Activated gamma-delta T cell treated with anti-CD3 and anti-CD28 coated beads, Interleukin-2, amount 50 U/mL, for 16 hours (primary cell): ENCODE results near the gene ASAP2.

Experiments
- DNase-seq: peaks from one replicate; pipeline ENCODE4 v3.0.0-alpha.2; 2020; ENCODE audit warnings: low read depth

ASAP2 gene

DNA sequence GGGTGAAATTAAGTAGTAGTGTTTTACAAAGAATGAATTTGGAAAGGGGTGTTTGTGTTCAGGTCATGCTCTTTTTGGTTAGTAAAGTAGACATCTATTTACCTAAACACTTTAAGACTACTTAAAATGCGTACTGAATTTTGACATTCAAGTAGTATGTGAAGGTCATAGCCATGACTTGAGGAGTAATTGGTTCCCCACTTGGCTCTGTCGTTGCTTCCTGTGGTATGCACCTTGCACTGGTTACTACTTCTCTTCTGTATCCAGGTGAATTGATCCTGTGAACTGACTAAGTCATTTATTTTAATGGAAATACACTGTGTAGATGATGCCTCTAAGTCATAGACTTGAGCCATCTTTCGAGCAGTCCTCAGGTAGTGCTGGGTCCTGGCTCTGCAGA lies 118.8 kb downstream of the ASAP2 start:
- DNase-seq: no peak

DNA sequence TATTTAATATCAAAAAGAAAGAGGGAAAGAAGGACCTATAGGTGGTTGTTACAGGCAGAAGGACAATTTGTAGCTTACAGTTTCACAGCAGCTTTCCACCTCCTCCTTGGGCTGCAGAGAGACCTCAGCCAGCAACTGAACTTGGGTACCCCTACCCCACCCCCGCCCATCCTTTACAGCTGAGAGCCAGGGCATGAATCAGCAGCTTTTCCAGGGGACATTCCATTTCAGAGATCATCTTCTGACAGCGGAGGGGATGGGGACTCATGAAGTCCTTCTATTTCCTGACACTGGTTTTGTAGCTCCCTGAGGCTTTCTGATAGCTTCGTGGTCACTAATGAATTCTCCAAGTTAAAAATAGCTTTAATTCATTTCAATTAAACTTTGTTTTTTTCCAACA lies 120.4 kb downstream of the ASAP2 start:
- DNase-seq: no peak

DNA sequence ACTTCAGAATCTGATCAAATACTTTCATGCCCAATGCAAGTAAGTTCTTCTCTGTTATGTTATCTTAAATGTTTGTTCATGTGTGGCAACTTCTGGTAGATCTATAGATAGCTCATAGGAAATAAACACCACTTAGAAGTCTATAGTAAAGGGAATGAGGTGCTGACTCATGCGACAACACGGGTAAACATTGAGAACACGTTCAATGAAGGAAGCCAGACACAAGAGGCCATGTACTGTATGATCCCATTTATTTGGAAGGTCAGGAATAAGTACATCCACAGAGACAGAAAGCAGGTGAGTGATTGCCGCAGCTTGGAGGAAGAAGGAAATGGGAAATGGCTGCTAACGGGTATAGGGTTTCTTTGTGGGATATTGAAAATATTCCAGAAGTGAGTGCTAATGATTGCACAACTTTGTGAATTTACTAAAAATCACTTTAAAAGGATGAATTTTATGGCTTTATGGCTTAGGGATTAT lies 121.3 kb downstream of the ASAP2 start:
- DNase-seq: no peak

DNA sequence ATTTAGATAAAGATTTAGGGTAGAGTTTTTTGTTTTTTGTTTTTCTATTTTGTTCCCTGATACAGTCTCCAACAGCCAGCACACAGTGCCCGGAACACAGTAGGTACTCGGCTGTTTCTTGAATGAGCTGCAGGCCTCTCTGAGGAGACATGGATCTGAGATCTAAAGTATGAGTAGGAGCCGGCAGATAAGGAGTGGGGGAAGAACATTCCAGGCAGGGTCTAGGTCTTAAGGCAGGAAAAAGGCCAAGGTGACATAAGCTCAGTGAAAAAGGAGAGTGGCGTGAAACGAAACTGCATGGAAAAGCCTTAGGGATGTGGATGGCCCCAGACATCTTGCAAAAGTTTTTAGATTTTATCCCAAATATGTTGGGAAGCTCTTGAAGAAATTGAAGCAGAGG lies 122.3 kb downstream of the ASAP2 start:
- DNase-seq: no peak

DNA sequence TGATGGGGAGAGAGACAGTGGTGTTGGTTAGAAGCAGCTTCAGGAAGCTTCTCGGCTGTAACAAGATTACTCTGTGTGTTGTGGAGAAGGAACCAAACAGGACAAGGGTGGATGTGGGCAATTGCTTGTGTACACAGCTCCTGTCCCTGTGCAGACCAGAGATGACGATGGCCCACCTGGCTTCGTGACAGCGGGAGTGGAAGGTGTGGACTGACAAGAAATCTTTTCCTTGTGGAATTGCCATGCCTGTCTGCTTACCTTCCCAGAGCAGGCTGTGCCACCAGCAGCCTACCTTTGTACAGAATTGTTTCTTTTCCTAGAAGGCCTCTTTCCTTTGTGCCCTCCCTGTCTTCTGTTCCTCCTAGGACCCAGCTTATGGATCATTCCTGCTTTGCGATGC lies 122.9 kb downstream of the ASAP2 start:
- DNase-seq: no peak

DNA sequence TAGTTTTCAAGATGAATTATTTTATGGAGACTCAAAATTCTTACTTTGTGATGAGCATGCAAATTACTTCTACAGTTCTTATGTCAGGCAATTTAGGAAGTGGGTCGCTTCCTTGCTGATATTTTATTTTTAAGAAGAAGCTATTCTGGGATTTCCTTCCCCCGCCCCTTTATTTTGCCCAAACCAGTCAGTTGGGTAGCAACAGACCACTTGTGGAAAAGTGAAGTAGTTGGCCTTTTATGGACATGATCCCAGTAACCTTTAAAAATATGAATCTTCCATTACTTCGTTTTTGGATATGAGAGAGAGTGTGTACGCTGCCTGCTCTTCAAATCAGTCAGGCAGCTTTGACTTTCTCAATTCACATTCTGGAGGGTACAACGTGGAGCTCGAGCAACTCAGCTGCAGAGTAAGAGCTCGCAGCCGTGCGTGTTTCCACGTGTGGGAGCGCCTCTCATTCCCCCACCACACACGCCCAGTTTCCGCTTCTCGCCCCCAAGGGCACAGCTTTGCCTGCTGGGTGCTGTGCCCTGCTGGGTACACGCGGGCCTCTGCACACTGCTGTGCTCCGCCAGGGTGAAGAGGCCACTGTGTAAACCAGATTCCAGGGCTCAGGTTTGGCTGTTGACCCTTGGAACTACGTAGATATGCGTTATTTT lies 124.1 kb downstream of the ASAP2 start:
- no peak for DNase-seq

DNA sequence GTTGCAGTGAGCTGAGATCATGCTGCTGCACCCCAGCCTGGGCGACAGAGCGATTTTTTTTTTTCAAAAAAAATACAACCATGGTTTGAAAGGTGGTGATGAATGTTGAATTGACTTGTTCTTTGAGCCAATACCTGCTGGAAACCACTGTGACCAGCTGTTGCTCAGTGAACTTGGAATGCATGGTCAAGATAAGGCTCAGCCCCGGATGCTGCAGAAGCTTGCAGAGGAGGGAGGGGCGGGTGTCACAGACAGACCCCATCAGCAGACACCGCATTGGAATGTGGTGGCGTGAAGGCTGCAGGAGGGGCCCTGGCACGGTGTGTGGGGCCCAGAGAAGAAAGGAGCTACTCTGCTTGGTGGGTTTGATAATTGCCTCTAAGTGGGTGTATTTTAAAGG lies 125.1 kb downstream of the ASAP2 start:
- no peak for DNase-seq

GRCh38 chr2:9332136-9332852 lies 125.7 kb downstream of the ASAP2 start:
- DNase-seq: no peak

DNA sequence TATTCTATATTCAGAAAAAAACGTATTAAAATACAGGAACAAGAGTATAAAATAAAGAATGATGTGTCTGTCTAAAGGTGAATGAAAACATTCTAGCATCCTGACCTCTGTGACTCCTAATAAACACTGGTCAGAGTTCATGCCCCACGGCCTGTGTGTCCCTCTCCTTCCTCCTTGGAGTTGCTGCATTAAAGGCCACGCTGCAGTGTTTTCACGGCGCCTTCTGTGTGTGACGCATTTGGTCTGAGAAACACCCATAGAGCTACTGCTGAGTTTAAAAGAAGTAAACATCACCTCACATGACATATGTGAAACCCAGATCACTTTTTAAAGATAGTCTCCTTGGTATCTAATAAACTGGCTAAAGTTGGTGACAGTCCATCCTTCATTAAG lies 126.2 kb downstream of the ASAP2 start:
- no peak for DNase-seq

- no peak for DNase-seq
These were observed 127.1 kb downstream of the ASAP2 start for GRCh38 chr2:9333591-9334171.

DNA sequence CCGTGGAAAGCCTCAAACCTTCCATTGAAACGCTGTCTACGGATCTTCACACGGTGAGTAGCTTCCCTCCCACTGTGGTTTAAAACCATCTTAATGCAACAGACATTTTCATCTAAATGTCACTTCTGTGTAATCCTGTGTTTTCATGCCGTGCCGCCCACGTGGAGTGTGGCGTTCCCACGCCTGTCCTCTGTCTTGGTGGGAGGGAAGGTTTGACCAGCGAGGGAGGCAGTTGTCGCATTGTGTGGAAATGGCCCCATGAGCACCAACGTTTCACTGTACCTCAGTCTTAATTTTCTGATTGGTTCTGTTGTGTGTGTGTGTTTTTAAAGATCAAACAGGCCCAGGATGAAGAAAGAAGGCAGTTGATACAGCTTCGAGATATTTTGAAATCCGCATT lies 128.1 kb downstream of the ASAP2 start:
- DNase-seq: no peak

DNA sequence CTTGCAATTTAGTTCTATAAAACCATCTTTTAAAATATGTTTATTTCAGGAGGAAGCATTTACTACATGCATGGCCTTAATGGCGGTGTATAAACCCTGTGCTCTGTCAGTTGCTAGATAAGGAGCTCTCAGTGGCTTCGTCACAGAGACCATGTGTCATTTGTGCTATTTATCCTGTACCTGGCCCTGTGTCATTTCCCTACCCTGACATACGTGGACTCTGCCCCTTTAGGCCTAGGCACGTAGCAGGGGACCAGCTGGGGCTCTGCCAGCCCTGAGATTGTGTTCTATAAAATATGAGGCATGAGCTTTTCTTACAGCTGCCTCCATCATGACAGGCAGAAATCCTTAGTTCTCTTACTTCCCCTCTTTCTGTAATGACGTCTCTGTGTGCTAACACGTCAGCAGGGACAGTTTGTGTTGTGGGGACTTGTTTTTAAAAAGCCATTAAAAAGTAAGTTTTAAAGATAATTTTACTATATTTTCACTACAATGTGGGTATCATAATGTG lies 128.8 kb downstream of the ASAP2 start:
- DNase-seq: no peak

DNA sequence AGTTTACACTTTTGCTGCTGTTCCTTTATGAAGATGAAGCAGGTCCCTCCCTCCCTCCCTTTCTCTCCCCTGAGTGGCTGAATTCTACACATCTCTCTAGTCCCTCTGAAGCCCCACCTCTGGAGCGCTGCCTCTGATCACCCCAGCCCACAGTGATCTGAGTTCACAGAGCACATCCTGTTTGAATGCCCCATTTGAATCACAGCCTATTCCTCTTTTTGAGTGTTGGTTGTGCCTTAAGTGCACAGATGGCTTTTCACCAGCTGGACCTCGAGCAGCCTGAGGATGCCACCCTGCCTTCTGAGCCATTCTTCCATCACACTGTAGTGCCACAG lies 129.6 kb downstream of the ASAP2 start:
- no peak for DNase-seq

DNA sequence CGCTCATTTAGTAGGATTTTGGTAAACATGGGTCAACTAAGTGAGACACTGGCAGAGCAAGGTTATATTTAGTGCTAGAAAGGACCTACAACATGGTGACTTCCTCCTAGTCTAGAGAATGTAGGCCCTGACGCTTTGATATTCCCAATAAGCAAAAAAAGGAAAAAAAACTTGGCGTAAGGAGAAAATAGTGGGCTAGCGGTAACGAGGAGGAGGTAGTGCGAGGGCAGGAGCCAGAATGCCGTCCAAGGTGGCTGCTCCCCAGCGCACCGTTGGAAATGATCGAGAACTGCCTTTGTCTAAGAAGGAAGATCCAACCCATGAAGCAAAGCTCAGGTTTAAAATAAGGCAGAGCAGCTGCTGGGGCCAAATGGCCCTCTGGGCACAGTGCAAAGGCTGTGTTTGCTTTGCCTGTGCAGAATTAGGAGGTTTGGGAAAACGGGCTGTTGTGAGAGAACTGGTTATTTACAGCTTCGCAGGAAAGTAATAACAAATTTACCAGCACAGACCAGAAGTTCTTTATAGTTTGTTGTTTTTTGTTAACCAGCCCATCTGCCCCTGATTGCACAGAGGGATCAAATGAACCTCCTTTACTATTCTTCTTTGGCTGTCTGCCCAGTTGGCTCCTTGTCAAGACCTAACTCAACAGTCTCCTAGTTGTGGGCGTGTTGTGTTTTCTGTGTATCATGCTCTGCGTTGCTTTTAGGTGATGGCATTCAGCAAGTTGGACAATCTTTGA lies 130.1 kb downstream of the ASAP2 start:
- no peak for DNase-seq

DNA sequence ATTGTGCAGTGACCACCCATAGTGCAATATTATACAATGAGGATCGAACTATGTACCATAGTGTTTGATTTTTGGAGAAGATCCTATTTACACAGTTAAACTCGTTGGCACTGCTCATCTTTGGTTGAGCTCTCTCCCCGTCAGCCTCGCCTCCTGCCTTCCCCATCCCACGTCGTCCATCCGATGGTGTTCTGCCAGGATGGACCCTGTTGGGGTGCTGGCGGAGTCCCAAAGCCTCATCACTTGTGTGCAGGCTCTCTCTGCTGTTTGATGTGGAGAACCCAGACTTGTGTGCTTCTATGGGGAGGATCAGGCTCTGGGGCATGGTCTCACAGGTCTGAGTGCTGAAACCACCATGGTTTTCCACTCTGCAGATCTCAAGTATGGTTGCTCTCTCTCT lies 131.3 kb downstream of the ASAP2 start:
- DNase-seq: no peak

GRCh38 chr2:9341337-9341887 lies 134.8 kb downstream of the ASAP2 start:
- DNase-seq: no peak

- no peak for DNase-seq
These were observed 136.0 kb downstream of the ASAP2 start for GRCh38 chr2:9342659-9343058.

DNA sequence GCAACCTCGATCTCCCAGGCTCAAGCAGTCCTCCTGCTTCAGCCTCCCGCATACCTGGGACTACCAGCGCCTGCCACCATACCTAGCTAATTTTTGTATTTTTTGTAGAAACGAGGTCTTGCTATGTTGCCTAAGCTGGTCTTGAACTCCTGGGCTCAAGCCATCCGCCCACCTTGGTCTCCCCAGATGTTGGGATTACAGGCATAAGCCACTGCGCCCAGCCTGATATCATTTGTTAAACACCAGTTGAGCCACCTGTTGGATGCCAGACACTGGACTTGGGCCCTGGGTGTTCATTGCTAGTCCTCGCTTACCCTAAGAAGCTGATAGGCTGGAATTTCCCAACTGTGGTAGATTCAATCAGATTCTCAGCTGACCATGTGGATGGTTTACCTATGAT lies 136.9 kb downstream of the ASAP2 start:
- no peak for DNase-seq

DNA sequence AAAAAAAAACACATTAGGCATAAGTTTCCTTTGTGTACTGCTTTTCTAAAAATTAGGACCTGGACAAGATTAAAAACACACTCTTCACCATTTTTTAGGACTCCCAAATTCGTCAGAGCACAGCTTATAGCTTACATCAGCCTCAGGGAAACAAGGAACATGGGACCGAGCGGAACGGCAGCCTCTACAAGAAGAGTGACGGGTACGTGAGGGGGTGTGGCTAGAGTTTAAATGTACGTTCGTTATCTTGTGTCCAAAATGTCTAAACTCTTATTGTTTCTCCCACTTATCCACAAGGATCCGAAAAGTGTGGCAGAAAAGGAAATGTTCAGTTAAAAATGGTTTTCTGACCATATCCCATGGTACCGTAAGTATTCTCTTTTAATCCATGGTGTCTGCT lies 137.8 kb downstream of the ASAP2 start:
- DNase-seq: no peak

- no peak for DNase-seq
These were observed 138.7 kb downstream of the ASAP2 start for GRCh38 chr2:9345343-9345742.

GRCh38 chr2:9345997-9346396 lies 139.4 kb downstream of the ASAP2 start:
- DNase-seq: no peak

GRCh38 chr2:9346885-9347284 lies 140.3 kb downstream of the ASAP2 start:
- DNase-seq: no peak
